A549 treated with AZD9567 at 1 μM for 4 hours (cell line): ENCODE measurements around the gene COL6A1. TPM values are rescaled to one million over a fixed set of nuclear protein-coding genes. Genes with fewer than 3 reads are reported as not detected.

Experiments used
- total RNA-seq: library from RNA; stranded (reverse); fragments of 200-300 nt; extraction: Qiagen RNA extraction; gene quantifications from 5 replicates; pipeline ENCODE4 v1.2.3, GENCODE V29; 2022; ENCODE audit not compliant: insufficient read depth

COL6A1 gene, protein sequence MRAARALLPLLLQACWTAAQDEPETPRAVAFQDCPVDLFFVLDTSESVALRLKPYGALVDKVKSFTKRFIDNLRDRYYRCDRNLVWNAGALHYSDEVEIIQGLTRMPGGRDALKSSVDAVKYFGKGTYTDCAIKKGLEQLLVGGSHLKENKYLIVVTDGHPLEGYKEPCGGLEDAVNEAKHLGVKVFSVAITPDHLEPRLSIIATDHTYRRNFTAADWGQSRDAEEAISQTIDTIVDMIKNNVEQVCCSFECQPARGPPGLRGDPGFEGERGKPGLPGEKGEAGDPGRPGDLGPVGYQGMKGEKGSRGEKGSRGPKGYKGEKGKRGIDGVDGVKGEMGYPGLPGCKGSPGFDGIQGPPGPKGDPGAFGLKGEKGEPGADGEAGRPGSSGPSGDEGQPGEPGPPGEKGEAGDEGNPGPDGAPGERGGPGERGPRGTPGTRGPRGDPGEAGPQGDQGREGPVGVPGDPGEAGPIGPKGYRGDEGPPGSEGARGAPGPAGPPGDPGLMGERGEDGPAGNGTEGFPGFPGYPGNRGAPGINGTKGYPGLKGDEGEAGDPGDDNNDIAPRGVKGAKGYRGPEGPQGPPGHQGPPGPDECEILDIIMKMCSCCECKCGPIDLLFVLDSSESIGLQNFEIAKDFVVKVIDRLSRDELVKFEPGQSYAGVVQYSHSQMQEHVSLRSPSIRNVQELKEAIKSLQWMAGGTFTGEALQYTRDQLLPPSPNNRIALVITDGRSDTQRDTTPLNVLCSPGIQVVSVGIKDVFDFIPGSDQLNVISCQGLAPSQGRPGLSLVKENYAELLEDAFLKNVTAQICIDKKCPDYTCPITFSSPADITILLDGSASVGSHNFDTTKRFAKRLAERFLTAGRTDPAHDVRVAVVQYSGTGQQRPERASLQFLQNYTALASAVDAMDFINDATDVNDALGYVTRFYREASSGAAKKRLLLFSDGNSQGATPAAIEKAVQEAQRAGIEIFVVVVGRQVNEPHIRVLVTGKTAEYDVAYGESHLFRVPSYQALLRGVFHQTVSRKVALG
- 10.0 to 21.9 TPM (median 19.8 TPM) in 5 replicates for total RNA-seq

GRCh38 chr21:45981151-45982091 lies at the start of gene COL6A1:
COL6A1 (plus strand) TSS chr21:45981770; CDS start chr21:45981851, 81 bp downstream.

Other genes starting within 250 kb of the COL6A1 start
- gene COL6A2, start 116.3 kb downstream of the COL6A1 start, total RNA-seq, result 7.6 to 17.3 TPM (median 16.6 TPM) in 5 replicates
- gene FTCD, start 173.8 kb downstream of the COL6A1 start, total RNA-seq, result 0.13 TPM in 1 of 5 replicates, not detected in the others
- 0.14 to 0.27 TPM (median 0.17 TPM) in 4 of 5 replicates, not detected in the other for gene SPATC1L, start 202.7 kb downstream of the COL6A1 start, total RNA-seq
- 12.2 to 17.1 TPM (median 16.1 TPM) in 5 replicates for gene LSS, start 247.0 kb downstream of the COL6A1 start, total RNA-seq